Loucy (cell line): Measurements from ENCODE around the gene CACNA2D4.

Source experiments
- EZH2phosphoT487 ChIP-seq: fragments of 200-600 bp; IDR thresholded peaks from 2 replicates; pipeline ENCODE4 v1.6.1; 2018; ENCODE audit warnings: antibody characterized with exemption, mild to moderate bottlenecking, moderate library complexity, borderline replicate concordance
- TF ChIP-seq, protein P1 (sequence below): fragments of 200-600 bp; sonication (generic); conservative IDR thresholded peaks from 2 replicates; pipeline ENCODE4 v1.5.1; 2014; ENCODE audit warnings: mild to moderate bottlenecking, antibody characterized with exemption, low read length

DNA sequence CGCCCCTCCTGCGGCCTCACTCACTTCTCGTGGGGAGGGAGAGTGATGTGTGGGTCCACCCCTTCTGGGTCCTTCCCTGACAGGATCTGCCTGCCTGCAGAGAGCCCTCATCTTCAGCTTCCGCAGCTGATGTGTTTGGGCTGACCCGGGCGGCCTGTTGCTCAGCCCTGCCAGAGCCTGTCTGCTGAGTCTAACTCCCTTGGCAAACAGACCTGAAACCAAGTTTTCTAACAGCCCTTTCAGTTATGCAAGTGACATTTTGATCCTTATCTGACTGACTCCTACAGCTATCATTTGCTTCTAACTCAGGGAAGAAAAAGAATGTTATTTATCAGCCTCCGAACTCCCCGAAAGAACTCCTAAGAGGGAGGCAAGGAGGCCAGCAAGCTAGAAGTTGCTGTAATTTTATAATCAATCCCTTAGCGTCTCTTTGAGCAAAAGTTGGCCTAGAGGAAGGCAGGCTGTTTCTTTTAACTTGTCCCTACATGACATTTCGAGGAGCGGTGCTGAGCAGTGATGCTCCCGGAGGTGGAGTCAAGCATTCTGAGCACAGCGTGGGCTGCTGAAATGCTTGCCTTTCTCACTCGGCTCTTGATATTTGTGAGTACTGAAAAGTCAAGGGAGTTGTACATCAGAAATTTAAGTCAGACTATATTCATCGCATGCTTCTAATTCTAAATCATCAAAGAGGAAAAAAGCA lies 31.5 kb upstream of the CACNA2D4 start:
- TF ChIP-seq, protein P1, sequence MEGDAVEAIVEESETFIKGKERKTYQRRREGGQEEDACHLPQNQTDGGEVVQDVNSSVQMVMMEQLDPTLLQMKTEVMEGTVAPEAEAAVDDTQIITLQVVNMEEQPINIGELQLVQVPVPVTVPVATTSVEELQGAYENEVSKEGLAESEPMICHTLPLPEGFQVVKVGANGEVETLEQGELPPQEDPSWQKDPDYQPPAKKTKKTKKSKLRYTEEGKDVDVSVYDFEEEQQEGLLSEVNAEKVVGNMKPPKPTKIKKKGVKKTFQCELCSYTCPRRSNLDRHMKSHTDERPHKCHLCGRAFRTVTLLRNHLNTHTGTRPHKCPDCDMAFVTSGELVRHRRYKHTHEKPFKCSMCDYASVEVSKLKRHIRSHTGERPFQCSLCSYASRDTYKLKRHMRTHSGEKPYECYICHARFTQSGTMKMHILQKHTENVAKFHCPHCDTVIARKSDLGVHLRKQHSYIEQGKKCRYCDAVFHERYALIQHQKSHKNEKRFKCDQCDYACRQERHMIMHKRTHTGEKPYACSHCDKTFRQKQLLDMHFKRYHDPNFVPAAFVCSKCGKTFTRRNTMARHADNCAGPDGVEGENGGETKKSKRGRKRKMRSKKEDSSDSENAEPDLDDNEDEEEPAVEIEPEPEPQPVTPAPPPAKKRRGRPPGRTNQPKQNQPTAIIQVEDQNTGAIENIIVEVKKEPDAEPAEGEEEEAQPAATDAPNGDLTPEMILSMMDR, result no peak
- no peak for TF ChIP-seq EZH2phosphoT487
